Measurements from ENCODE around the gene FAM163A. TPM values are rescaled to one million over a fixed set of nuclear protein-coding genes. Genes with fewer than 3 reads are reported as not detected.
A peak's percentile ranks its signal among the peaks of the same experiment; 100 is the strongest.

The FAM163A gene
- total and polyA plus RNA-seq, 2 experiments from 2014 or later: 0.06 to 0.42 TPM

- TF ChIP-seq CTCF (IDR thresholded peaks at IDR 0.05; ENCODE audit: low read depth, low read length): no peak
- Histone ChIP-seq H3K4me1 (ENCODE audit: low read depth) (no peaks in the 10 kb centered on the region), H3K9me3 (ENCODE audit: low read depth) (no peaks in the 10 kb centered on the region), H3K36me3 (no peaks in the 10 kb centered on the region), H3K27ac (no peak overlapping the region), H3K27me3 (peaks cover 26% of the 10 kb centered on the region), H3K4me3 (no peak overlapping the region)
- peak in 1 of 2 donors; percentile 73 for DNase-seq (ENCODE audit: low read depth in 1 of 2, low spot score in 1 of 2)
Observed at GRCh38 chr1:179816196-179816960, 73.3 kb downstream of the FAM163A start.

- Histone ChIP-seq H3K4me1 (ENCODE audit: low read depth) (no peaks in the 10 kb centered on the region), H3K27me3 (peaks cover 19% of the 10 kb centered on the region), H3K4me3 (no peak overlapping the region), H3K27ac (no peak overlapping the region), H3K36me3 (no peaks in the 10 kb centered on the region), H3K9me3 (ENCODE audit: low read depth) (no peaks in the 10 kb centered on the region)
- no peak for TF ChIP-seq CTCF (IDR thresholded peaks at IDR 0.05; ENCODE audit: low read depth, low read length)
- DNase-seq (ENCODE audit: low read depth in 1 of 2, low spot score in 1 of 2): no peak
Observed at GRCh38 chr1:179817056-179817455, 74.0 kb downstream of the FAM163A start.

GRCh38 chr1:179817789-179818188, 74.7 kb downstream of the FAM163A start:
- no peaks in the 10 kb centered on the region for H3K36me3 ChIP-seq
- TF ChIP-seq CTCF (IDR thresholded peaks at IDR 0.05; ENCODE audit: low read depth, low read length): no peak
- H3K9me3 ChIP-seq (ENCODE audit: low read depth): no peaks in the 10 kb centered on the region
- DNase-seq (ENCODE audit: low read depth in 1 of 2, low spot score in 1 of 2): peak in 1 of 2 donors; percentile 73
- no peaks in the 10 kb centered on the region for H3K4me1 ChIP-seq (ENCODE audit: low read depth)
- H3K4me3 ChIP-seq: no peak overlapping the region
- H3K27ac ChIP-seq: no peak overlapping the region
- peaks cover 11% of the 10 kb centered on the region for H3K27me3 ChIP-seq

GRCh38 chr1:179818260-179818659, 75.2 kb downstream of the FAM163A start:
- Histone ChIP-seq H3K27me3 (peaks cover 11% of the 10 kb centered on the region), H3K9me3 (ENCODE audit: low read depth) (no peaks in the 10 kb centered on the region), H3K4me1 (ENCODE audit: low read depth) (no peaks in the 10 kb centered on the region), H3K27ac (no peak overlapping the region), H3K36me3 (no peaks in the 10 kb centered on the region), H3K4me3 (no peak overlapping the region)
- no peak for DNase-seq (ENCODE audit: low read depth in 1 of 2, low spot score in 1 of 2)
- TF ChIP-seq CTCF (IDR thresholded peaks at IDR 0.05; ENCODE audit: low read depth, low read length): no peak

- Histone ChIP-seq H3K4me3 (no peak overlapping the region), H3K4me1 (ENCODE audit: low read depth) (no peaks in the 10 kb centered on the region), H3K9me3 (ENCODE audit: low read depth) (no peaks in the 10 kb centered on the region), H3K27ac (no peak overlapping the region), H3K36me3 (no peaks in the 10 kb centered on the region), H3K27me3 (peaks cover 11% of the 10 kb centered on the region)
- TF ChIP-seq CTCF (IDR thresholded peaks at IDR 0.05; ENCODE audit: low read depth, low read length): no peak
- peak in 1 of 2 donors; percentile 58 for DNase-seq (ENCODE audit: low read depth in 1 of 2, low spot score in 1 of 2)
Observed at GRCh38 chr1:179818743-179819173, 75.7 kb downstream of the FAM163A start.

Data from cardiac muscle cell (in vitro differentiated cells and primary cell).